Stimulated activated CD8-positive, alpha-beta memory T cell treated with anti-CD3 and anti-CD28 coated beads, Interleukin-7, amount 100 ng/mL, for 4 hours (primary cell): ENCODE data around the gene USP34.
"Not testable (repeated sequence)": the region's sequence is repeated elsewhere in the genome, so short reads cannot be mapped to it uniquely, and the experiment has no call there.

Experiments
- DNase-seq, 2 donors: peaks; one replicate each; pipeline ENCODE4 v3.0.0-alpha.2; 2020; ENCODE audit warnings: low read depth in 2 of 2

The USP34 gene

DNA sequence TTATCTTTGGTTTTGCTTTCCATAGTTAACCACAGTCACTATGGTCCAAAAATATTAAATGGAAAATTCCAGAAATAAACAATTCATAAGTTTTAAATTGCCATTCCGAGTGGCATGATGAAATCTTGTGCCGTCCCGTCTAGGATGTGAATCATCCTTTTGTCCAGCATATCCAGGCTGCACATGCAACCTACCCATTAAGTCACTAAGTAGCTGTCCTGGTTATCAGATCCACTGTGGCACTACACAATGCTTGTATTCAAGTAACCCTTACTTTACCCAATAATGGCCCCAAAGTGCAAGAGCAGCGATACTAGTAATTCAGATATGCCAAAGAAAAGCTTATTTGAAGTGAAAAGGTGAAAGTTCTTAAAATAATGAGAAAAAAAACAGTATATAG, 10.7 kb downstream of the USP34 start:
- no peak for DNase-seq

DNA sequence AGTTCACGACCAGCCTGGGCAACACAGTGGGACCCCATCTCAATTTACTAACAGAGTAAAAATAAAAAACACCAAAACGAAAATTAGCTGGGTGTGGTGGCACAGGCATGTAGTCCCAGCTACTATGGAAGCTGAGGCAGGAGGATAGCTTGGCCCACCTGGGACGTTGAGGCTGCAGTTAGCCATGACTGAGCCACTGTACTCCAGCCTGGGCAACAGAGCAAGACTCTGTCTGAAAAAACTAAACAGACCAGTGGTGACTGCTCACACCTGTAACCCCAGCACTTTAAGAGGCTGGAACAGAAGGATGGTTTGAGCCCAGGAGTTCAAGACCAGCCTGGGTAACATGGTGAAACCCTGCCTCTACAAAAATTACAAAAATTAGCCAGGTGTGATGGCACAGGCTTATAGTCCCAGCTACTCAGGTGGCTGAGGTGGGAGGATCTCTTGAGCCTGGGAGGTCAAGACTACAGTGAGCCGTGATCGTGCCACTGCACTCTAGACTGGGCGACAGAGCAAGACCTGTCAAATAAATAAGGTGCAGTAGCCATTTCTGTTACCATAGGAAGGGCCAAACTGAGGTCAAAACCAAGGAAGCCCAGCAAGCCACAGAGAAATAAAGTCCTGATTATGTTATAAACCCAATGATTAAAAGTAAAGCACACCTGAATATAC, 14.0 kb downstream of the USP34 start:
- no peak for DNase-seq

DNA sequence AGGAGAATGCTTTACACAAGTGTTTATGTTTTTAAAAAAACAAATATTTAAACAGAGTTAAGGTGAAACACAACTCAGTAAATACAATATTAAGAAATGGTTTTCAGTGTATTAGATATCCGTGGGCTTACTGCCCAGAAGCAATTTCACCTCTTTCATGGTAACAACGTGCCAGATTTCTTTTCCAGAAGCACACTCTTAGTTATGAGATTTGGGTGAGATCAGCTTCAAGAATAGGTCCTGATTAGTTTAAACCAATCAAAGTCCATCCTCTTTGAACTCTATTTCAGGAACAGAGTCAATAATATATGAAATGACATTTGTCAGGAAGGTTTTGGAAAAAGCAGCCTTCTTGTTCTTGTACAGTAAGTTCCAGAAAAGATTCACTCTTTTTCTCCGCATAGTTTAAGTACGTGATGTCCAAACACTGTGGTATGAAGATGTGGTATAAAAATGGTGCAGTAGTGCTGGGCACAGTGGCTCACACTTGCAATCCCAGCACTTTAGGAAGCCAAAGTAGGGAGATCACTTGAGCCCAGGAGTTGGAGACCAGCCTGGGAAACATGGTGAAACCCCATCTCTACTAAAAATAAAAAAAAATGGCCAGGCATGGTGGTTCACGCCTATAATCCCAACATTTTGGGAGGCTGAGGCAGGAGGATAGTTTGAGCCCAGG, 14.7 kb downstream of the USP34 start:
- DNase-seq = no peak

DNA sequence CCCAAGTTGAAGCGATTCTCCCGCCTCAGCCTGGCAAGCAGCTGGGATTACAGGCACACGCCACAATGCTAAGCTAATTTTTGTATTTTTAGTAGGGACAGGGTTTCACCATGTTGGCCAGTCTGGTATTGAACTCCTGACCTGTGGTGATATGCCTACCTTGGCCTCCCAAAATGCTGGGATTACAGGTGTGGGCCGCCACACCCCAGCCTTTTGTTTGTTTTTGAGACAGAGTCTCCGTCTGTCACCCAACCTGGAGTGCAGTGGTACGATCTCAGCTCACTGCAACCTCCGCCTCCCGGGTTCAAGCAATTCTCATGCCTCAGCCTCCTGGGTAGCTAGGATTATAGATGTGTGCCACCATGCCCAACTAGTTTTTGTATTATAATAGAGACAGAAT, 15.9 kb downstream of the USP34 start:
- not testable (repeated sequence) for DNase-seq

DNA sequence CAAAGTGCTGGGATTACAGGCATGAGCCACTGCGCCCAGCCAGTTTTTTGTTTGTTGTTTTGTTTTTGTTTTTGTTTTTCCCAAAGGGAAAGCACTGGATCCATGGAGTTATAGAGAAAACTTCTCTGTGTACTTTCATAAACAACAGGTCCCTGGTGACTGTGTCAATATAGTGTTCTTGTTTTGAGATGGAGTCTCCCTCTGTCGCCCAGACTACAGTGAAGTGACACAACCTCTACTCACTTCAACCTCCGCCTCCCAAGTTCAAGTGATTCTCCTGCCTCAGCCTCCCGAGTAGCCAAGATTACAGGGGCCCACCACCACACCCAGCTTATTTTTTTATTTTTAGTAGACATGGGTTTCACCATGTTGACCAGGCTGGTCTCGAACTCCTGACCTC, 16.5 kb downstream of the USP34 start:
- DNase-seq = no peak

DNA sequence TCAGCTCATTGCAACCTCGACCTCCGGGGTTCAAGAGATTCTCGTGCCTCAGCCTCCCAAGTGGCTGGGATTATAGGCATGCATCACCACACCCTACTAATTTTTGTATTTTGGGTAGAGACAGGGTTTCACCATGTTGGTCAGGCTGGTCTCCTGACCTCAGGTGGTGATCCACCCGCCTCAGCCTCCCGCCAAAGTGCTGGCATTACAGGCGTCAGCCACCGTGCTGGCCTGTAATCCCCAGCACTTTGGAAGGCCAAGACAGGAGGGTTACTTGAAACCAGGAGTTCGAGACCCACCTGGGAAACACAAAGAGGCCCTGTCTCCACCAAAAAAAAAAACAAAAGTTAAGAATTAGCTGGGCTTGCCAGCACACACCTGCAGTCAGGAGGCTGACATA, 18.5 kb downstream of the USP34 start:
- DNase-seq = no peak

DNA sequence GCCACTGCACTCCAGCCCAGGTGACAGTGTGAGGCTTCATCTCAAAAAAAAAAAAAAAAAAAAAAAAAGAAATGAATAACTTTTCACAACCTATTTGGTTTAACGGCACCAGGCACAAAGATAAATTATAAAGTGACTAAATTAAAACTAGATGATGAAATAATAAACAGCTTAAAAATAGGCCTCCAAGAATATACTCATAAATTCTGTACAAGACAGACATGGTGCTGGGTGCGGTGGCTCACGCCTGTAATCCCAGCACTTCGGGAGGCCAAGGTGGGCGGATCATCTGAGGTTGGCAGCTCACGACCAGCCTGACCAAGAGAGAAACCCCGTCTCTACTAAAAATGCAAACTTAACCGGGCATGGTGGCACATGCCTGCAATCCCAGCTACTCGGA, 19.7 kb downstream of the USP34 start:
- DNase-seq = no peak

DNA sequence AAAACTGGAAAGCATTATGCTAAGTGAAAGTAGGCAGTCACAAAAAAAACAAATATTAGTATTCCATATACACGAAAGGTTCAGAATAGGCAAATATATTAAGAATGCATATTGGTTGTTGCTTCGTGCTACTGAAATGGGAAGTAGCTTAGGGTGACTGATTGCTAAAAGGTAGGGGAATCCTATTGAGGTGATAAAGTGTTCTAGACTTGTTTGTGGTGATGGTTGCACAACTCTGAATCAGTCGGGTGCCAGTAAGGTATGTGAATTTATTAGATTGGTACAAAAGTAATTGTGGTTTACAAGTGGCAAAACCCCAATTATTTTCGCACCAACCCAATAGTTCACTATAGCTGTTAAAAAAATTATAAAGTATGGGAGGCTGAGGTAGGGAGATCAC, 20.7 kb downstream of the USP34 start:
- no peak for DNase-seq

DNA sequence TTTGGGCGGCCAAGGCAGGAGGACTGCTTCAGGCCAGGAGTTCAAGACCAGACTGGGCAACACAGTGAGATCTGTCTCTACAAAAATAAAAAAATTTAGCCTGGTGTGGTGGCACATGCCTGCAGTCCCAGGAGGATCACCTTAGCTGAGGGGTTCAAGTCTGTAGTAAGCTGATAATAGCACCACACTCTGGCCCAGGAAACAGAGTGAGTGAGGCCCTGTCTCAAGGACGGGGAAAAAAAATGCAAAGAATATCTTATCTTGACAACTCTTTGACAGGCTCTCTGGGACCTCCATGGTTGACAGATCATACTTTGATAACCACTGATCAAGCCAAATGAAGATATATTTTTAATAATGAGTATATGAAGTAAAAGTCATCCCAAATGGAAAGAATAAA, 22.7 kb downstream of the USP34 start:
- no peak for DNase-seq

DNA sequence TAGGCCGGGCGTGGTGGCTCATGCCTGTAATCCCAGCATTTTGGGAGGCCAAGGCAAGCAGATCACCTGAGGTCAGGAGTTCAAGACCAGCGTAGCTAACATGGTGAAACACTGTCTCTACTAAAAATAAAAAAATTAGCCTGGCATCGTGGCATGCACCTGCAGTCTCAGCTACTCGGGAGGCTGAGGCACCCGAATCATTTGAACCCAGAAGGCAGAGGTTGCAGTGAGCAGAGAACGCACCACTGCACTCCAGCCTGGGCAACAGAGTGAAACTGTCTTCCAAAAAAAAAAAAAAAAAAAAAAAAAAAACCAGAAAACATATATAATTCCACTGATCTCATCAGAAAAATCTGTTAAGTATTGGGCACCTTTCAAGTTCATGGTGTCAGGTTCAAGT, 23.9 kb downstream of the USP34 start:
- not testable (repeated sequence) for DNase-seq

DNA sequence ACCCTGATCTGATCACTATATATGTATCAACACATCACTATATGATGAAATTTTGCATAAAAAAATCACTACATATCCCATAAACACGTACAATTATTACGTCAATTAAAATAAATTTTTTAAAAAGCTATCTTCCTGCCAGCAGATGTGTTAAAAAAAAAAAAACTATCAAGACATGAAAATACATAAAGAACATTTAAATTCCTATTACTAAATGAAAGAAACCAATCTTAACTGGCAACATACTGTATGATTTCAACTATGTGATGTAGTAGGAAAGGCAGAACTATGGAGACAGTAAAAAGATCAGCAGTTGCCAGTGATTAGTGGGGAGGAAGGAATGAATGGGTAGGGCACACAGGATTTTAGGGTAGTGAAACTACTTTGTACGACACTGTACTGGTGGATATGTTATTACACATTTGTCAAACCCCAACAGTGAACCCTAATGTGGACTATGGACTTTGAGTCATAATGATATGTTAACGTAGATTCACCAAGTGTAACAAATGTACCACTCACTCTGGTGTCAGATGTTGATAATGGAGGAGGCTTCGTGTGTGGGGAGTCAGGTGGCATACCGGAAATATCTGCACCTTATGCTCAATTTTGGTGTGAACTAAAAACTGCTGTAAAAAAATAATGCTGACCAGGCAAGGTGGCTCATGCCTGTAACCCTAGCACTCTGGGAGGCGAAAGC, 27.4 kb downstream of the USP34 start:
- no peak for DNase-seq

DNA sequence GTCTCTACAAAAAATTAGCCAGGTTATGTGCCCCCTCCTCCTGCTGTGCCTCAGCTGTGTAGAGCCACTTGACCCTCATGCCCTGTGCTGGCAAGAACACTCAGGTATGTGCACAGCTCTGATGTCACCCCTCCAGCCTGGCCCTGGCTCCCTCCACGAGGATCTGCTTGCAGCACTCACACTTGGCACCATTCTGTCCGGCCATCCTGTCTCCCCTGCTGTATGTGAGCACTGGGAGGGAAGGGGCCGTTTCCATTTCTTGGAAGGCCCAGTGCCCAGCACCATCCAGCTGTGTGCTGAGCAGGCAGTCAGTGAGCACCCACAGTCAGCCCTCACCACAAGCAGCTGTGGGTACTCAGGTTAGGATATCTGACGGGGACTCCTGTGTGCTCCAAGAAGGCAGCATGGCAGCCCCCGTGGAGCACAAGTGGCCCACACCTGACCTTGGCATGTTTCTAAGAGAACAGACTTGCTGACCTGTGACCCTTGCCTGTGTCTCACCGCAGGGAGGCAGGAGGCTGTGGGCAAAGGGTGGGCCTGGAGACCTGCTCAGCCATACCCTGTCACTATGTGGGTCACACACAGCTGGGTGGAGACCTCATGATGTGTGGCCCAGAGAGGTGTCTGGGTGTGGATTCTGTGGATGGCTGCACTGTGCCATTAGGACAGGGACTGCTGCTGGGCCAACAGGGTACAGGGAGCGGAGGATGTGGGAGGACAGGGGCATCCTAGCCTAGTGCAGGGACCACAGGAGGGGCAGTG, 31.5 kb downstream of the USP34 start:
- no peak for DNase-seq

DNA sequence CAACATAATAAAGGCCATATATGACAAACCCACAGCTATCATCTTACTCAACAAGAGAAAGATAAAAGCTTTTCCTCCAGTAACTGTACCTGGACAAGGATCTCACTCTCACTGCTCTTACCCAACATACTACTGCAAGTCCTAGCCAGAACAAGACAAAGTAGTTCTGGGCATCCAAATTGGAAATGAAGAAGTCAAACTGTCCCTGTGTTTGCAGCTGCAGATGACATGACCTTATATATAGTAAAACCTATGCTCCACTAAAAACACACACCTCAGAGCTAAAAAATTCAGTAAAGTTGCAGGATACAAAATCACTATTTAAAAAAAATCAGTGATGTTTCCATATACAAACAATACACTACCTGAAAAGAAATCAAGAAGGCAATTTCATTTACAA, 32.2 kb downstream of the USP34 start:
- DNase-seq = no peak

DNA sequence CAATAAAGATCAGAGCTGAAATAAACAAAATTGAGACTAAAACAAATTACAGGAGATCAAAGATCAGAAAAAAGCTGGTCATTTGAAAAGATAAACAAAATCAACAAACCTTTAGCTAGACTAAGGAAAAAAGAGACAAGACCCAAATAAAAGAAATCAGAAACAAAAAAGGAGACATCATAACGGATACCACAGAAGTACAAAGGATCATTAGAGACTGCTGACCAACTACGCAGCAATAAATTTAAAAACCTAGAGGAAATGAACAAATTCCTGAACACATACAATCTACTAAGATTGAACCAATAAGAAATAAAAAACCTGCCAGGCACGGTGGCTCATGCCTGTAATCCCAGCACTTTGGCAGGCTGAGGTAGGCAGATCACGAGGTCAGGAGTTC, 33.7 kb downstream of the USP34 start:
- DNase-seq = no peak

DNA sequence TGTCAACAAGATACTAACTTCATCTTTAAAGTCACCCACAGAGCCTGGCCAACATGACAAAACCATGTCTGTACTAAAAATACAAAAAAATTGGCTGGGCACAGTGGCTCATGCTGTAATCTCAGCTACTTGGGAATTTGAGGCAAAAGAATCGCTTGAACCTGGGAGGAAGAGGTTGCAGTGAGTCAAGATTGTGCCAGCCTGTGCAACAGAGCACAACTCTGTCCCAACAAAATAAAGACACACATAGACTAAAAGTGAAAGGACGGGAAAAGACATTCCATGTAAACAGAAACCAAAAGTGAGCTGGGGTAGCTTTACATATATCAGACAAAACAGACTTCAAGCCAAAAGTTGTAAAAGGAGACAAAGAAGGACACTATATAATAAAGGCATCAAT, 34.8 kb downstream of the USP34 start:
- DNase-seq = no peak

DNA sequence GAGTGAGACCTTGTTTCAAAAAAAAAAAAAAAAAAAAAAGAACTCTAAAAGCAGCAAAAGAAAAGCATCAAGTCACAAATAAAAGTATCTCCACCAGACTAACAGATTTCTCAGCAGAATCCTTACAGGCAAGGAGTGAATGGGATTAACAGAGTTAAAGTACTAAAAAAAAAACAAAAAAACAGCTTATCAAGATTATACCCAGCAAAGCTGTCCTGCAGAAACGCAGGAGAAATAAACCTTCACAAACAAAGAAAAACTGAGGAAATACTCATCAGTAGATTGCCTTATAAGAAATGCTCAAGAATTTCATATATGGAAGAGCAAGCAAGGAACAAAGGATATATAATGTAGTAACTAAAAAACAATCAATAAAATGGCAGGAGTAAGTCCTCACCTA, 35.6 kb downstream of the USP34 start:
- DNase-seq = no peak

DNA sequence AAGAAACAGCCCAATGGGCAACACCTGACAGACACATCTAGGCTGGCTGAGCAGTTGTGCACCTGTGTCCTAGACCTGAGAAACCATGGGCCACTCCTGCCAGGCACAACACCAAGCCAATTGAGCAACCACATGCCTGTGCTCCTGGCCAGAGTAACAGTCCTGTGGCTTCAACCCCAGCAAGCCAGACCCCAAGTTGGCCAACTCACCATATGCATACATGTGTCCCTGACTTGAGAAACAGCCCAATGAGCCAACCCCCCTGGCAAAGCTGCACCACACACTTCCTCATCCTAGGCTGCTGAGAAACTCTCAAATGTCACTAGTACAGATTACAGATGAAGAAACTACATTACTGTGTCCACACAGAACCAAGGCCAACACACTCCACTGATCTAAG, 36.6 kb downstream of the USP34 start:
- DNase-seq = no peak

DNA sequence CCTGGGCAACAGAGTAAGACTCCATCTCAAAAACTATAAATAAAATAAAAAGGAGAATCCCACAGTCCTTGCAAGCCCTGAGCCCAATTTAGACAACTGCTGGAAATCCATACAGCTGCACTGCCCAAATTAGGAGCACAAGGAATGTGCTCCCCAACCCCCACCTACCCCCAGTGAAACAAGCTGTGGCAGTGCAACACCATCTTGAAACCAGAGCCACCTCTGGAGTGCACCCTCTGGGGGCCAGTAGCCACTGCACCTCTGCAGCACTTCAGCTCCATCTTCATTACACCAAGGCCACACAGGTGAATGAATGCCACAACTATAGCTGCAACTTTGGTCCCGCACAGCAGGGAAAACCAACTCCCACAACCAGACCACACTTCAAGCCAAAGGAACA, 37.3 kb downstream of the USP34 start:
- DNase-seq = no peak

DNA sequence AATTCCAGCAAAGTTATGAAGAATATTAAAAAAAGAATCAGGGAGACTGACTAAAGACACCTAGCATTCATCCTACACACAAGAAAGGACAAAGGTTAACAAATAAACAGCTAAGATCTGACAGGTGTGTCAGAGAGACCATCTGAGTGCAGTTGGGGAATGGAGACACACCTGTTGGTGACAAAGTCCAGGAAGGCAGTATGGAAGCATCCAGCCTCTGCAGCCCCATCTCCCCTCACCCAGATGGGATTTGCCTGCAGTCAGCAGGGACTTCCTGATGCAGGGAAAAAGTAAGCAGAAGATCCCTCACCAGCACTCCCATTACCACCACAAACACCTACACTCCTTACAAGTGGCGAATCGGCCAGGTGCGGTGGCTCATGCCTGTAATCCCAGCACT, 37.9 kb downstream of the USP34 start:
- no peak for DNase-seq

DNA sequence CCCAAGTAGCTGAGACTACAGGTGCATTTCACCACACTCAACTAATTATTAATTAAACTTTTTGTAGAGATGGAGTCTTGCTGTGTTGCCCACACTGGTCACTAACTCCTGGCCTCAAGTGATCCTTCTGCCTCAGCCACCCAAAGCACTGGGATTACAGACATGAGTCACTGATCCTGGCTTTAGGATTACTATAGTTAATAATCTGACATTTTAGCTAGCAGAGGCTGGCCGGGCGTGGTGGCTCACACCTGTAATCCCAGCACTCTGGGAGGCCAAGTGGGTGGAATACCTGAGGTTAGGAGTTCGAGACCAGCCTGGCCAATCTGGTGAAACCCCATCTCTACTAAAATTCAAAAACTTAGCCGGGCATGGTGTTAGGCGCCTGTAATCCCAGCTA, 39.5 kb downstream of the USP34 start:
- no peak for DNase-seq

DNA sequence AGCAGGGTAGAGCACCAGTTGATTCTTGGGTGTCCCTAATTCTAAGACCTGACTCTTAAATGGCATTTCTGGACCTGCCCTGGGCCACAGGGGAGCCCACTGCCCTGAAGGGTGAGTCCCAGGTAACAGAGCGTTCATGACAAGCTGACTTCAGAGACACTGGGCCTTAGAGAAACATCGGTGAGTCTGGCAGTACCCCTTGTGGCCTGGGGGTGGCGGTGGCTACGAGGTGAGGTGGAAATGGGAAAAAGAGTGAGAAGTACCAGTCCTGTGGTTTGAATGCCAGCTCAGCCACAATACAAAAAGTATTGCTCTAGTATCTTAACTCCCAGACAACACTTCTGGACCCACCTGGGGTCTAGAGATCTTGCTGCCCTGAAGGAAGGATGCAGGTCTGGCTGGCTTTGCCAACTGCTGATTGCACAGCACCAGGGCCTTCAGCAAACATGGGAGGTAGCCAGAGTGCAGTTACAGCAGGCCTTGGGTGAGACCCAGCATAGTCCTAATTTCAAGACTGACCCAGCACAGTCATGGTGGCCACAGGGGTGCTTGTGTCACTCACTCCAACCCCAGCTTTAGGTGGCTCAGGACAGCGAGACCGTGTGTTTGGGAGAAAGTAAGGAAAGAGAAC, 44.5 kb downstream of the USP34 start:
- DNase-seq = peak; percentile 50 to 58

DNA sequence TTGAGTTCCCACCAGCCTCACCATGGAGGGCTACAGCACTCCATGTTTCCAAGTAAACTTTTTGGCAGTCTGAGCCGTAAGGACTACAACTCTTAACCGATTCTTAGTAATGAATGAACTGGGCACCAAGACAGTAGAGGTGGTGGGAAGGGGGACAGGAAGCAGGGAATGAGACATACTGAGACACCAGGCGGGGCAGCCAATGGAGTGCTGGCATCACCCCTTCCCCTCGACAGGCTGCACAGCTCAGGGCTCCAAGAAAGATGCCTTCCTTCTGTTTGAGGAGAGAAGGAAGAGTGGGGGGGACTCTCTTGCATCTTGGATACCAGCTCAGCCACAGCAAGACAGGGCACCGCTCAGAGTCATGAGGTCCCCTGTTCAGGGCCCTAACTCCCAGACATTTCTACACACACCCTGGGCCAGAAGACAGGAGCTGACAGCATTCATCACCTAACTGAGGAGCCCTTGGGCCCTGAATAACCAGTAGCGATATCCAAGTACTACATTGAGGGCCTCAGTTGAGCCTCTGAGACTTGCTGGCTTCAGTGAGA, 45.2 kb downstream of the USP34 start:
- no peak for DNase-seq
